GM18511 (cell line): ENCODE measurements around the gene GRWD1.

Experiments used
- ATAC-seq: cut with Tn5 transposase; IDR thresholded peaks from one replicate; pipeline ENCODE4 v1.9.1; 2021; ENCODE audit warnings: mild to moderate bottlenecking, moderate library complexity; ENCODE audit not compliant: unreplicated experiment

The GRWD1 gene

DNA sequence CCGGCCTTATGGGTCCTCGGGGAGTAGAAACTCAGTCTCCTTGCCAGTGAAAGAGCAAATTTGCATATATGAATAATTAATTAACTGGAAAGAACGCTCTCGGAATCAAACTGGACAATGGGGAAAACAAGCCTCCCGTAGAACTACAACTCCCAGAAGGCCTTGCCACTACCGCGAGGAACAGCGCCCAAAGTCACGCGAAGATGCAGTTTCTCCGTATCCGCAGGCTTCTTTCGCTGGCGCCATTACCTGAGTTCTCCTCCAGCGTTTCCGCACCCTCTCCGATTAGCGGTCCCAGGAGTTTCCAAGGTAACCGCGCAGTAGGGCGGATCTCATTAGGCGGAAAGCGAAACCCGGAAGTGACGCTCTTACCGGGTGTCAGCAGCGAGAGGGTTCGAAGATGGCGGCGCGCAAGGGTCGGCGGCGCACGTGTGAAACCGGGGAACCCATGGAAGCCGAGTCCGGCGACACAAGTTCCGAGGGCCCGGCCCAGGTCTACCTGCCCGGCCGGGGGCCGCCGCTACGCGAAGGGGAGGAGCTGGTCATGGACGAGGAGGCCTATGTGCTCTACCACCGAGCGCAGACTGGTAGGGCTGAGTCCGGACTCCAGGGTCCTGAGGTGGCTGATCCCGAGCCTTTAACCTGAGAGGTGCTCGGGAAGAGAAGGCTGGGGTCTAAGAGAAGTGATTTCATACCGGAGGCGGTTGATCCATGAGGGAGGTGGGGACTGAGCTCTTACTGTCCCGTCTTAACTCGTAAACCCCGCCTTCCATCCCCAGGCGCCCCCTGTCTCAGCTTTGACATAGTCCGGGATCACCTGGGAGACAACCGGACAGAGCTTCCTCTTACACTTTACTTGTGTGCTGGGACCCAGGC is at the start of gene GRWD1:
Gene GRWD1 (plus strand): TSS at position 378 of the 876 bp plus-strand sequence. CDS start 23 bp downstream, at position 401.
- peak; percentile 91 for ATAC-seq

DNA sequence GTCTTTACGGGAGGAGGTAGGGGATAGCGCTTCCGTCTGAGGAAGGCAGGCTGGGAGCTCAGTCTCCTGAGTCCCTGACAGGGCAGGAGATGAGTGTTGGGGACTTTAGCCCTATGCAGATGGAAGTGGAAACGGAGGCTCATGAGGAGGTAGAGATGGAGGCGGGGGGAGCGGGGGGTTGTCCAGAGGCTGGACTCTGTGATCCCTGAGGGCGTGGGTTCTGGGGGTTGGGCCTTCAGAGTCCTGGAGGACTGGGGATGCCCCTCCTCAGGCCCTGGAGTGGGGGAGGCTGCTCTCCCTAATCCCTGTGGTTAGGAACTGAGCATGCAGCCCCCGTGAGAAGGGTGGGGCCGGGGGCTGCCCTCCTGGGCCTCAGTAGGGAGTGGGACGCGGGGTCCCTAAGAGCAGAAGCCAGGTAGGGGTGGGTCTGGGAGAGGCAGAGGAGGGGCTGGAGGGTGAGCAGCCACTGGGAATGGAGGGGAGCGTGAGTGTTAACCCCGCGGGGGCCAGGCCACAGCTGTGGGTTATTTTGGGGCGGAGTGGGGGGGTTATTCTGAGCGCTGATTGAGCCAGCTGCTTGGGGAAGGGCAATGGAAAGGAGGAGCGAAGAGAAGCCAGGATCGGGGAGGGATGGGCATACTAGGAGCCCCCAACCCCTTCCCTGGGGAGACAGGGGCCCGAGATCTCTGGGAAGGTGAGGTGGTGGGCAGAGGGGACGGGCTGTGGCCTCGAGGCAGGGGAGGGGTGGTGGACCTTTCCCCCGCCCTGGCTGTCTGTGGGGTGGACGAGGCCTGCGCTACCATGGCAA is 49.6 kb upstream of the GRWD1 start:
- ATAC-seq = no peak

DNA sequence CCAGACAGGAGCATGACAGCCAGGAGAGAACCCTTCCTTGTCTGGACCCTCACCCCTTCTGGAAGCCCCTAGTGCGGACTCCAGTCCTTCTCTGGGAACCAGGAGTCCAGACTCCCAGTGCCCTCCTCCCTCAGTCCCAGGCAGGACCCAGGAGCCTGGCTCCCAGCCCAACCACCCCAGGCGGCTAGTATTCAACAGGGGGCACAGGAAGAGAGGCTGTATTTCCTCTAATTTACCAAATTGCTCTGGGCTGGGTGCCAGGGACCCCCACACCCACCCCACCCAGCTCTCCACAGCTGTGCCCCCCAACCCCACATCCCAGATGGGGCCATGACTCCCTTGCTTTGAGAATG is 49.0 kb upstream of the GRWD1 start:
- no peak for ATAC-seq

- no peak for ATAC-seq
These were observed 48.3 kb upstream of the GRWD1 start for GRCh38 chr19:48397263-48398101.

DNA sequence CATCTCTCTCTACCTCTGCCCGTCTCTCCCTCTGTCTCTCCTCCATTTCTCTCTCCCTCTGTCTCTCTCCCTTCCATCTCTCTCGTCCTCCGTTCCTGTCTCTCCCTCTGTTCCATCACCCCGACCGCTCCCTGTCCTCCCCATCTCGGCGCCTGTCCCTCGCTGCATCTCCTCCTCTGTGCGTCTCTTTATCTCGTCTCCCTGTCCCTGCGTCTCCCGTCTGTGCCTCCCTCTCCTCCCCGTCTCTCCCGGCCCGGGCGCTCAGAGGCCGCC is 47.7 kb upstream of the GRWD1 start:
- no peak for ATAC-seq

DNA sequence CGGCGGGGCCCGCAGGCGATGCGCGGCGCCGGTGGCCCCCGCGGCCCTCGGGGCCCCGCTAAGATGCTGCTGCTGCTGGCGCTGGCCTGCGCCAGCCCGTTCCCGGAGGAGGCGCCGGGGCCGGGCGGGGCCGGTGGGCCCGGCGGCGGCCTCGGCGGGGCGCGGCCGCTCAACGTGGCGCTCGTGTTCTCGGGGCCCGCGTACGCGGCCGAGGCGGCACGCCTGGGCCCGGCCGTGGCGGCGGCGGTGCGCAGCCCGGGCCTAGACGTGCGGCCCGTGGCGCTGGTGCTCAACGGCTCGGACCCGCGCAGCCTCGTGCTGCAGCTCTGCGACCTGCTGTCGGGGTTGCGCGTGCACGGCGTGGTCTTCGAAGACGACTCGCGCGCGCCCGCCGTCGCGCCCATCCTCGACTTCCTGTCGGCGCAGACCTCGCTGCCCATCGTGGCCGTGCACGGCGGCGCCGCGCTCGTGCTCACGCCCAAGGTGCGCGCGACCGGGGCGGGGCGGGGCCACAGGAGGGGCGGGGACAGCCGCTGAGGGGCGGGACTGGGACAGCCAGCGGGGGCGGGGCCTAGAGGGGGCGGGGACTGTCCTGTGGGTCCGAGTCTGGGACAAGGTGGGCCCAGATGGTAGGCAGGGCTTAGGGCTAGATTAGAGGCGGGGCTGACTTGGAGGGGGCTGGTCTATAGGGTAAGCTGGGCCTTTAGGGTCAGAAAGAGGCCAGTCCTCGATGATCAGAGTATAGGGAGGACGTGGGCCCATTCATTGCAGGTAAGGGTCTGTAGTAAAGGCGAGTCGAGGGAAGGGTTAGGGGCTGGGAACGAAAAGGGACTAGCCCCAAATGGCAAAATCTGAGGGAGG is 47.2 kb upstream of the GRWD1 start:
- no peak for ATAC-seq

- no peak for ATAC-seq
These were observed 45.6 kb upstream of the GRWD1 start for GRCh38 chr19:48400018-48400742.

- ATAC-seq = no peak
These were observed 44.5 kb upstream of the GRWD1 start for GRCh38 chr19:48401287-48401686.

GRCh38 chr19:48403606-48404005 is 42.2 kb upstream of the GRWD1 start:
- peak; percentile 63 for ATAC-seq

GRCh38 chr19:48405010-48405659 is 40.6 kb upstream of the GRWD1 start:
- no peak for ATAC-seq

DNA sequence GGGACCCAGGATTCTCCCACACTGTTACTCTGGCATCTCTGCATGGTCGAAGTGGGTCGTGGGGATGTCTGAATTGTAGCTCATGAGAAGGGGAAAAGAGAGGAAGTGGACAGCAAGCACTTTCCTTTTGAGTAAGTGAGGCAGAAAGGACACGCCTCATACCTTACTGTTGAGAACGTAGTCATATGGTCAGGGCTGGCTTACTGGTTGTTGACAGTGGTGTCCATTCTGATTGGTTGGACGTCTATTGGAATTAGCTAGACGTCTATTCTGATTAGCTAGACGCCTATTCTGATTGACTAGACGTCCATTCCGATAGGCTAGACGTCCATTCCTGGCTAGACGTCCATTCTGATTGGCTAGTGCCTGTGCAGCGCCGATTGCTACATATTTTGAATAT is 39.9 kb upstream of the GRWD1 start:
- ATAC-seq = no peak

DNA sequence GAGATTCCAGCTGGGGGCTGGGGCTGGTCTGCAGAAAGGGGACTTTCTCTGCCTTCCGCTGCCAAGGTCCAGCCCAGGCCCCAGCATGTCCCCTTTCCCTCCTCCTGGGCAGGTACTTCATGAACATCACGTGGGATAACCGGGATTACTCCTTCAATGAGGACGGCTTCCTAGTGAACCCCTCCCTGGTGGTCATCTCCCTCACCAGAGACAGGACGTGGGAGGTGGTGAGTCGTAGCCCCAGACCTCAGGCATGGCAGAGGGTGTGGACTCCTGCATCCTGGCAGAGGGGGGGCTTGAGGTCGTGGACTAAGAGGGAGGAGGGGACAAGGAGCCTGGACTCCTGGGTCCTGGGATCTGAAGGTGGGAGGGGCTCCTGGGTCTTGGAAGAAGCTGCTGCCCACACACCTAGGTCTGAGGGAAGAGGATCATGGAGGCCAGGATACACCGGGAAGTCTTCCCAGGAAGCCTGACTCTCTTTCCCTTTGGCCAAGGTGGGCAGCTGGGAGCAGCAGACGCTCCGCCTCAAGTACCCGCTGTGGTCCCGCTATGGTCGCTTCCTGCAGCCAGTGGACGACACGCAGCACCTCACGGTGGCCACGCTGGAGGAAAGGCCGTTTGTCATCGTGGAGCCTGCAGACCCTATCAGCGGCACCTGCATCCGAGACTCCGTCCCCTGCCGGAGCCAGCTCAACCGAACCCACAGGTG is 31.8 kb upstream of the GRWD1 start:
- ATAC-seq = no peak

- ATAC-seq = no peak
These were observed 30.4 kb upstream of the GRWD1 start for GRCh38 chr19:48415395-48415794.

- ATAC-seq = no peak
These were observed 30.0 kb upstream of the GRWD1 start for GRCh38 chr19:48415806-48416221.

GRCh38 chr19:48417421-48417820 is 28.4 kb upstream of the GRWD1 start:
- ATAC-seq = no peak

DNA sequence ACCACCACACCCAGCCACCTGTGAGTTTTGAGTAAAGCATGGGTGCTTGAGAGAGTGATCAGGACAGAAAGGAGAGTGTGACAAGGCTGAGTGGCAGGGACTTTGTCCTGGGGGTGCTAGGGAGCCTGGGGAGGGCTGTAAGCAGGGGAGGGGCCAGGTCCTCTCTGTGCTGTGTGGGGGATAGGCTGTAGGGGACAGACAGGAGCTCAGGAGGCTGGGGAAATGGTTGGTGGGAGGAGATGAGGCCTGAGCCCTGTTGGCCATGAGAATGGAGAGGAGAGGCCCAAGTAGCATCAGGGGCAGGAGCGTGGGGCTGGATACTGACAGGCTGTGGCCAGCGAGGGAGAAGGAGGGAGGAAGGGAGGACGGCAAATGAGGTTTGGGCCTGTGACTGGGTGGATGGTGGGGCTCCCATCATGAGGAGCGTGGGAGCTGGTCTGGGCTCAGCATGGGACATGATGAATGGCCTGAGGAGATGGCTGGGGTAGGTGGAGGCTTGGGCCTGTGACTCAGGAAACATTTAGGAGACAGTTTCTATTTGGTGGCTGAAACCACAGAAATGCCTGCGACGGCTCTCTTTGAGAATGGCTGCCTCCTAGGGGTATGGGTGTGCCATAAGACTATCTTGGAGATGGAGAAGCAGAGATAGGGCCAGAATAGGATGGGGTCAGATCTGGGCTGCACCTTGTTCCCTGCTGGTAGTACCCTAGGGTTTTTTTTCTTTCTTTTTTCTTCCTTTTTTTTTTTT is 27.3 kb upstream of the GRWD1 start:
- no peak for ATAC-seq

- ATAC-seq = peak; percentile 78
These were observed 26.4 kb upstream of the GRWD1 start for GRCh38 chr19:48419158-48419920.
